Spinal cord (tissue), 10 donors: ENCODE measurements around the gene ARHGEF12. TPM values are rescaled to one million over a fixed set of nuclear protein-coding genes. Genes with fewer than 3 reads are reported as not detected.

Experiments
- DNase-seq, 6 donors: peaks; one replicate each; pipeline versions ENCODE4 v3.0.0 to v3.0.0-alpha.2; 2013 to 2015; ENCODE audit warnings: low spot score in 6 of 6, low read depth in 4 of 6
- H3K27ac ChIP-seq: one replicate; pipeline ENCODE4 v1.5.1; 2013; ENCODE audit warnings: low read depth, low read length, control low read depth
- H3K27me3 ChIP-seq: one replicate; pipeline ENCODE4 v1.6.1; 2013; ENCODE audit warnings: low read length; ENCODE audit not compliant: control insufficient read depth, insufficient read depth
- H3K36me3 ChIP-seq: one replicate; pipeline ENCODE4 v1.6.1; 2013; ENCODE audit warnings: low read length; ENCODE audit not compliant: control insufficient read depth, insufficient read depth
- H3K4me1 ChIP-seq: one replicate; pipeline ENCODE4 v1.6.1; 2013; ENCODE audit warnings: low read length; ENCODE audit not compliant: control insufficient read depth, insufficient read depth
- H3K4me3 ChIP-seq: one replicate; pipeline ENCODE4 v1.5.1; 2013; ENCODE audit warnings: low read depth, low read length, control low read depth
- H3K9me3 ChIP-seq: one replicate; pipeline ENCODE4 v1.6.1; 2013; ENCODE audit warnings: low read length; ENCODE audit not compliant: control insufficient read depth, insufficient read depth
- WGBS: methylation state at CpG from one replicate; pipeline ENCODE4 v1.1.5; 2013; ENCODE audit warnings: missing lambda C conversion rate; ENCODE audit not compliant: insufficient coverage; 5-methylcytosine and 5-hydroxymethylcytosine counted together
- polyA plus RNA-seq, 2 donors: library from polyadenylated mRNA; unstranded; fragments of 120-200 nt; gene quantifications; one replicate each; pipeline ENCODE4 v1.2.1, GENCODE V29; 2013; ENCODE audit not compliant: insufficient read length in 2 of 2
- total RNA-seq, 2 donors: library from RNA; depleted of rRNA in 1 of 2; stranded (reverse); fragments of 120-200 nt in 1 of 2; fragments of >200 nt in 1 of 2; gene quantifications; one replicate each; pipeline versions ENCODE4 v1.2.3 to v1.2.4, GENCODE V29; 2013 to 2014
- donor health status: healthy.

ARHGEF12 gene
- total and polyA plus RNA-seq, 4 donors, result 67.9 to 179 (median 101) TPM

DNA sequence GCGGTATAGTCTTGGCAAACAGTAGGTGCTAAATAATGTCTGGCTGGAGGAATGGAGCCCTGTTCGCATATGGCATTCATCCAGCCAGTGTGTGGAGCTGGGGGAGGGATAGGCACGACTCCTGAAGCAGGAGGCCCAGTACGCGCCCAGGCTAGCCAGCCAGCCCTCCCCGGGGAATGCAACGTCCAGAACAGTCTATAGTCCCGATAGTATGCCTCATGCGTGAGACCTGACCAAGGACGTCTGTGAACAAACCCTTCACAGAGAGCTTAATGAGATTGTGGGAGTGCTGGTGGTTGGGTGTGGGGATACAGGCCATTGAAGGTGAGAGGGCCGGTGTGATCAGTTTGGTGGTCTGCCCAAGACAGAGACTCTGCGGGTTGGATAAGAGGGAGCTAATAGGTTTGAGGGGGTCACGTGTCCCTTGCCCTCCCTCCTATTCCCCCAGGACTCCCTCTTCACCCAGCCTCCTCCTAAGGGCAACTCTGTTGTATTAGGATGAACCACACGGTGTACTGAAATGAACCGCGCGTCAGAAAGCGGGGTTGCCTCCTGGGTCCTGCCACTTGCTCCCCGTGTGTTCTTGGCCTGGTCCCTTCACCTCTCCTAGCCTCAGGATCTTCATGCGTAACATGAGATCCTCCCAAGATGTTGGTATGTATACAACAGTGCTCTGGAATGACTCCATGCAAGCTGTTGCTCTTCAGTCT lies 174.3 kb downstream of the ARHGEF12 start:
- Histone ChIP-seq H3K36me3 (peaks cover 10% of the 10 kb centered on the region), H3K4me3 (no peak overlapping the region), H3K27me3 (peaks cover 7% of the 10 kb centered on the region), H3K9me3 (no peaks in the 10 kb centered on the region), H3K4me1 (peaks cover 27% of the 10 kb centered on the region), H3K27ac (no peak overlapping the region)
- DNase-seq, result no peak
- 74% methylated on average over 14 of the region's 20 CpGs for WGBS

DNA sequence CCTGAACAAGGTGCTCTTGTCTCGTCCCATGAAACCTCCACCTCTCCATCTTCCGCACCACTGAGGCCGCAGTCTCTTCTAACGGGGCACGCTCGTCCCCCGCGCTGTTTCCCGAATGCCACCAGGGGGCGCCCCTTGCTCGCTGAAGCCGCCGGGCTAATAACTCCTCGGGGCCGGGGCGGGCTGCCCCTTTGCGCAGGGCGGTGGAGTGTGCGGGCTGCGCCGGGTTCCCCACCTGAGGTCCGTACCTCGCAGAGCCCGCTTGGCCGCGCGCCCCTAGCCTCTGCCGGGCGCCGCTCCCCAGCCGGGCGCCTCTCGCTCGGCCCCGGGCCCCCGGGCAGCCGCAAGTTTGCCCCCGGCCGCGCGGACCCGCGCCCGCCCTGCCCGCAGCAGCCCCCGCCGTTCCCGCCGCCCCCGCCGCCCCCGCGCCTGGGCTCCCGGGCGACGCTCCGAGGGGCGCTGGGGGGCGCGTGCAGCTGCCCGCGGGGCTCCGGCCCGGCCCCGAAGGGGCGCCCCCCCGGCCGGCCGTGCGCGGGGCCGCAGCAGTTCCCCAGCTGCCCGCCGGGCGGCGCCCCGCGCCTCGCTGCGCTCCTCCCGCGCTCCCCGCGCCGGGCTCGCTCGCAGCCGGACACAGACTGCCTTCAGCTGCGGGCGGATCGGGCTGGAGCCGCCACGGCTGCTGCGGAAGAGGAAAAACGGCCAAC lies 175.1 kb downstream of the ARHGEF12 start, which contains the start of gene GRIK4:
Gene GRIK4 (plus strand): TSS at position 633 of the 704 bp plus-strand sequence. CDS start 148,571 bp downstream, outside the sequence.
- Histone ChIP-seq H3K27me3 (peaks cover 7% of the 10 kb centered on the region), H3K4me3 (peak within 1 kb of the TSS; percentile 54), H3K36me3 (peaks cover 10% of the 10 kb centered on the region), H3K9me3 (no peaks in the 10 kb centered on the region), H3K27ac (no peak within 1 kb of the TSS), H3K4me1 (peaks cover 33% of the 10 kb centered on the region)
- under 1% methylated on average over 95 of the region's 95 CpGs for WGBS
- DNase-seq, result peak; percentile 52 to 95 (median 79)

DNA sequence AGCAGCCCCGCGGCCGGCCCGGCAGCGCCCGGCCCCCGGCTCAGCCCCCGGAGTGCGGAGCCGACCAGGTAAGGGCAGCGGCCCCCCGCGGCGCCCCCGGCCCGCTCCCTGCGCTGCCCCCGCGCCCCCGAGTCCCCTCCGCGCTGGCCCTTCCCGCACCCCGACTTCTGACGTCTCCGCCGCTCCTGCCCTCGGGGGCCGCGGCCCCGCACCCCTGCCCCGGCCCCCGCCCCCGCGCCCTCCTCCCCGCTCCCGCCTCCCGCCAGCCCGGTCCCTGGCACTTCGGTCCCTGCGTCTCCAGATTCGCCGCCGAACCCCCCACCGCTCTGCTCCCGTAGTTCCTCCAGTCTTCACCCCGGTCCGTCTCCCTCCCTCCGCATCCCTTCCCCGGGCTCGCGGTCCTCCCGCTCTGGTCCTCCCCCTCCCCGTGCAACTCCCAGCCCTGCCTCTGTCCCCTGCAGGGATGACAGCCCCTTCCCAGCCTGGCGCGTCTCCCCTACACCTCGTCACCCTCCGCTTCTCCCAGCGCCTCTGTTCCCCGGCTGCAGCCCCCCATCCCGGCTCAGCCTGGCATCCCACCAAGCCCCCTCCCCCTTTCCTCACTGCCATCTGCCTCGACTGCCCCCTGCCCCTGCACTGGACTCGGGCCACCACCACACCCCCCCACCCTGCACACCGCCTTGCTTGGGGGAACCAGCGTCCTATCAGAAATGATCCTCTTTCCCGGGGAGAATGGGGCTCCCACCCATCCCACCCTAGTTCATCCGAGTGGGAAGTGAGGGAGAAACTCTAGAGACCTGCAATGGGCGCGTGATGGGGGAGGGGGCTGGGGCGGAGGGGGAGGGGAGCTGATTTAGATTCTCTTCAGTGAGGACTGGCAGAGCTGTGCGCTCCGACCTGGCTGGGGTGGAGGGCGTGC lies 175.9 kb downstream of the ARHGEF12 start:
- no peaks in the 10 kb centered on the region for H3K9me3 ChIP-seq
- peak overlapping the region; percentile 54 for H3K4me3 ChIP-seq
- no peak overlapping the region for H3K27ac ChIP-seq
- H3K36me3 ChIP-seq, result peaks cover 18% of the 10 kb centered on the region
- WGBS, result 2% methylated on average over 50 of the region's 73 CpGs
- peaks cover 41% of the 10 kb centered on the region for H3K4me1 ChIP-seq
- peak in 2 of 6 donors; percentile 57 to 58 for DNase-seq
- peaks cover 7% of the 10 kb centered on the region for H3K27me3 ChIP-seq

DNA sequence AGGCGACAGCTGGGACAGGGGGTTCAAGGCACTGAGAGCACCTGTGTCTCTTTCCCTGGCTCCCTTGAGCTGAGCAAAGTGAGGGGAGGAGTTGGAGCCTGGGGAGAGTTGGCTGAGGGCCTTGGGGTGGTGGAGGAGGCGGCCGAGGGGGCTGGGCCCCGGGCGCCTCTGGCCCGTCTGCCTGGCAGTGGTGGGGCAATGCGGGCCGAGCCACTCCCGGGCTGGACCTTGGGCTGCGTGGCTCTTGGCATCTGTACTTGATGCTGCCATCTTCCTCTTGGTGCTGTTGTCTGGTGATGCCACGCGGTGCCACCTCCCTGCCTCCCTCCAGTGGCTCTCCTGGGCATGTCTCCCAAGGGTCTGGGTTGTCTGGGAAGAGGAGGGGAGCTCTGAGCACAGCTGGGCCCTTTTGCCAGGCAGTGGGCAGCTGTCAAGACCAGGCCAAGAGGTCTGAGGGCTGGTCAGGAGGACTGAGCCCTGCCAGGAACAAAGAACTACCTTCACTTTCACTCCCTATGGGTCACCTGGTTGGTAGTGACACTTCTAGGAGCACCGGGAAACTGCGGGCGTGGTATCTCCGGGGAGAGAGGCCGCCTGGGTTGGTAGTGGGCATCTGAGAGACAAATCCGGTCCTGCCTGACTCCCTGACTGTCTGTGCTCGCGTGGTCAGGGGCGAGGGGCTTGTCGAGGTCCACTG lies 176.7 kb downstream of the ARHGEF12 start:
- H3K4me1 ChIP-seq, result peaks cover 49% of the 10 kb centered on the region
- H3K27ac ChIP-seq, result no peak overlapping the region
- no peaks in the 10 kb centered on the region for H3K9me3 ChIP-seq
- WGBS, result 63% methylated on average over 21 of the region's 22 CpGs
- peak in 2 of 6 donors; percentile 55 to 70 for DNase-seq
- peaks cover 21% of the 10 kb centered on the region for H3K36me3 ChIP-seq
- H3K4me3 ChIP-seq, result peak overlapping the region; percentile 32
- peaks cover 7% of the 10 kb centered on the region for H3K27me3 ChIP-seq

DNA sequence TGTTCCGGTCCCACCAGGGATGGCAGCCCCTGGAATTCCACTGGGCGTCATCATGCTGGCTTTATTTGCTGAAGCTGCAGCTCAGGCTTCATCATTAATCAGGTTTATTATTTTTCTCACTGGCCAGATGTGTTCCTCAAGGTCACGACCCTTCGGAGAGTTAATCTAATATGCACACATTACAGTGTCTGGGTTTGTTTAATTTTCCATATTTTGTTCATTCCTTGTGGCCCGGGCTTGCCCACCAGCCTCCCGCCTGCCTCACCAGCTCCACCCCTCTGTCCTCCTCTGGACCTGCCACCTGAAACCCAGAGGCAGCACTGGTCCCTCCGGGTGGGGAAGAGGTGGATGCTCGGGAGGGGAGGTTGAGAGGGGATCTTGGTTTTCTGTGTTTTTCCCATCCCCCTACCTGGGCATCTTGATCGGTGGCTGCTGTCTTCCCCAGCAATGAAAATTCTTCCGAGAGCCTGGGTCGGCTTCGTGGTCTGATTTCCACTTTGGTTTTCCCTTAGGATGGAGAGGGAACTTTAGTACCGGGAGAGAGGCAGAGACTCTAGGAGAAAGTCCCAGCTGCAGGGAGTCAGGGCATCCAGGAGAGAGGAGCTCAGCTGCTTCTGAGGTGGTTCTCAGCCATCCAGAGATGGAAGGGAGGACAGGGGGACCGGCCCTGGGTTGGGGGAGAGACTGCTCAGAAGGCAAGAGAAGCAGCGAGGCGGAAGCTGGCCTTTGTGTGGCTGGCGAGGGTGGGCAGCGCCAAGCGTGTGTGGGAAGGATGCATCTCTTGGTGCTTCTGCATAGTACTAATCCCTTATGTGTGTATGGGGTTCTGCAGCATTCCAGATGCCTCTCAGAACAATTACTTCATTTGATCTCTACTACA lies 177.5 kb downstream of the ARHGEF12 start:
- peak in 1 of 6 donors; percentile 25 for DNase-seq

DNA sequence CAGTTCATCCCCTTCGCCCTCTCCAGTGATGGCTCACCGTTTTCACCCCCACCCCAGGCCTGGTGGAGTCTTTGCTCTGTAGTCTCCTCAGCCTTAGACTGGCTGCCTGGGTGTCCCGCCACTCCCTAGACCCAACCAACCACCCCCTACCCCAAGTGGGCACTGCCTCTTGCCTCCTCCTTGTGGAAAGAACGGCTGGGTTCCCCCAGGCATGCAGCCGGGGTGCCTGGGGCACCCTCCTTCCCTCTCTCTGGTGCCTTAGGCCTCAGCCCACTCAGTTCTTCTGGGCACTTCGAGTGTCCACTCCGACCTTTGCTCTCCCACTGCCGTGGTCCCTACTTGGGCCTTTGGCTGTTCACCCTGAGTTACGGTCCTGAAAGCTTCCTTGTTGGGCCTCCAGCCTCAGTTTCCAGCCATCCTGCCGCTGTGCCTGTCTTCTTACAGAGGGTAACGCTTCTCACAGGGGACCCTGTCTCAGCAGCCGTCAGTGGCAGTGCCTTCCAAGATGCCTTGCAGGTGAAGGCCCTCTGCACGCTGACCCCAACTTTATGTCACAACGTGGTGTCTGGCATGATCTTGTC lies 178.4 kb downstream of the ARHGEF12 start:
- Histone ChIP-seq H3K4me3 (no peak overlapping the region), H3K9me3 (no peaks in the 10 kb centered on the region), H3K4me1 (peaks cover 50% of the 10 kb centered on the region), H3K27me3 (peaks cover 4% of the 10 kb centered on the region), H3K27ac (no peak overlapping the region), H3K36me3 (peaks cover 21% of the 10 kb centered on the region)
- DNase-seq, result no peak
- 91% methylated on average over 14 of the region's 14 CpGs for WGBS

More for the DNA sequence above, 177.5 kb downstream of the ARHGEF12 start:
- no peak overlapping the region for H3K4me3 ChIP-seq
- WGBS, result 70% methylated on average over 10 of the region's 19 CpGs
- H3K27me3 ChIP-seq, result peaks cover 9% of the 10 kb centered on the region
- H3K27ac ChIP-seq, result no peak overlapping the region
- H3K4me1 ChIP-seq, result peaks cover 50% of the 10 kb centered on the region
- peaks cover 21% of the 10 kb centered on the region for H3K36me3 ChIP-seq
- no peaks in the 10 kb centered on the region for H3K9me3 ChIP-seq

DNA sequence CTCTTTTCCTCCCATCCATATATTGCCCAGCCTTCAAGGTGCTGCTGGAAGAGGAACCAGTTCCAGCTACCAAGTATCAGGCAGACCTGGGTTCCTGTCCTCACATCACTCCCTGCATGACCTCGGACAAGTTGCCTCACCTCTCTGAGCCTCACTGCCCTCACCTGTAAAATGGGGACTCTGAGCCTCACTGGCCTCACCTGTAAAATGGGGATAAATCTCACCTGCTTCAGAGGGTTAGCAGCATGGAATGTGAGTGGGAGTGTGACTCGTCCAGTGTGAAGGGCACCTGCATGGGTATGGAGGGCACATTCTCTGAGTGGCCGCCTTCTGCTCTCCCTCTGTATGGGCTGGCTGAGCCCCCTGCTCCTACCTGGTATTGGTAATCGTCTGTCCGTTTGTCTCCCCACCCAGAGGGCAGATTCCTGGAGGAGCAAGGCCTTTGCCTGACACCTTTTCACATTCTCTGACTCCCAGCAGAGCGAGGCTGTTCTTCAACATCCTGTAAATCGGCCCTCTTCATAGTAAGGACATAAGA lies 179.0 kb downstream of the ARHGEF12 start:
- no peak overlapping the region for H3K27ac ChIP-seq
- 100% methylated on average over 3 of the region's 7 CpGs for WGBS
- no peak overlapping the region for H3K4me3 ChIP-seq
- H3K9me3 ChIP-seq, result no peaks in the 10 kb centered on the region
- peaks cover 24% of the 10 kb centered on the region for H3K36me3 ChIP-seq
- DNase-seq, result no peak
- peaks cover 50% of the 10 kb centered on the region for H3K4me1 ChIP-seq
- H3K27me3 ChIP-seq, result peaks cover 2% of the 10 kb centered on the region
